HG03108 (cell line): ENCODE results near the gene CAVIN3.

Source experiments
- ATAC-seq: cut with Tn5 transposase; IDR thresholded peaks from one replicate; pipeline ENCODE4 v1.9.1; 2021; ENCODE audit warnings: moderate library complexity; ENCODE audit not compliant: unreplicated experiment

Gene CAVIN3

GRCh38 chr11:6320411-6321155 lies at the start of gene CAVIN3:
TSS of gene CAVIN3 (minus strand) at chr11:6320501. CDS start at chr11:6320476, 25 bp downstream.
- peak; percentile 53 for ATAC-seq

GRCh38 chr11:6365659-6366058 lies 45.4 kb upstream of the CAVIN3 start:
- no peak for ATAC-seq

GRCh38 chr11:6362873-6363678 lies 42.8 kb upstream of the CAVIN3 start:
- peak; percentile 64 for ATAC-seq

GRCh38 chr11:6362185-6362872 lies 42.0 kb upstream of the CAVIN3 start:
- no peak for ATAC-seq

- ATAC-seq = no peak
Observed at GRCh38 chr11:6360183-6360582, 39.9 kb upstream of the CAVIN3 start.

GRCh38 chr11:6357222-6357621 lies 36.9 kb upstream of the CAVIN3 start:
- no peak for ATAC-seq

- no peak for ATAC-seq
Observed at GRCh38 chr11:6356503-6357055, 36.3 kb upstream of the CAVIN3 start.

- no peak for ATAC-seq
Observed at GRCh38 chr11:6354651-6355485, 34.6 kb upstream of the CAVIN3 start.

GRCh38 chr11:6353367-6353987 lies 33.2 kb upstream of the CAVIN3 start:
- ATAC-seq = peak; percentile 71

GRCh38 chr11:6351782-6352382 lies 31.6 kb upstream of the CAVIN3 start:
- no peak for ATAC-seq

- no peak for ATAC-seq
Observed at GRCh38 chr11:6350486-6350885, 30.2 kb upstream of the CAVIN3 start.

- no peak for ATAC-seq
Observed at GRCh38 chr11:6350043-6350442, 29.7 kb upstream of the CAVIN3 start.

GRCh38 chr11:6345366-6345765 lies 25.1 kb upstream of the CAVIN3 start:
- no peak for ATAC-seq

GRCh38 chr11:6336293-6336692 lies 16.0 kb upstream of the CAVIN3 start:
- no peak for ATAC-seq

- ATAC-seq = no peak
Observed at GRCh38 chr11:6334806-6335205, 14.5 kb upstream of the CAVIN3 start.

- ATAC-seq = no peak
Observed at GRCh38 chr11:6333095-6333494, 12.8 kb upstream of the CAVIN3 start.

GRCh38 chr11:6332066-6332465 lies 11.8 kb upstream of the CAVIN3 start:
- ATAC-seq = no peak

GRCh38 chr11:6328321-6328720 lies 8.0 kb upstream of the CAVIN3 start:
- no peak for ATAC-seq

- no peak for ATAC-seq
Observed at GRCh38 chr11:6327806-6328205, 7.5 kb upstream of the CAVIN3 start.

- no peak for ATAC-seq
Observed at GRCh38 chr11:6326985-6327384, 6.7 kb upstream of the CAVIN3 start.
